ENCODE results near the gene AIG1.
"Not testable (repeated sequence)": the region's sequence is repeated elsewhere in the genome, so short reads cannot be mapped to it uniquely, and the experiment has no call there.

Gene AIG1

GRCh38 chr6:143328876-143329275 is 268.2 kb downstream of the AIG1 start:
- no peak for DNase-seq (ENCODE audit: low read depth in 2 of 2)

- no peak for DNase-seq (ENCODE audit: low read depth in 2 of 2)
Measured at GRCh38 chr6:143329323-143329722, 268.6 kb downstream of the AIG1 start.

DNA sequence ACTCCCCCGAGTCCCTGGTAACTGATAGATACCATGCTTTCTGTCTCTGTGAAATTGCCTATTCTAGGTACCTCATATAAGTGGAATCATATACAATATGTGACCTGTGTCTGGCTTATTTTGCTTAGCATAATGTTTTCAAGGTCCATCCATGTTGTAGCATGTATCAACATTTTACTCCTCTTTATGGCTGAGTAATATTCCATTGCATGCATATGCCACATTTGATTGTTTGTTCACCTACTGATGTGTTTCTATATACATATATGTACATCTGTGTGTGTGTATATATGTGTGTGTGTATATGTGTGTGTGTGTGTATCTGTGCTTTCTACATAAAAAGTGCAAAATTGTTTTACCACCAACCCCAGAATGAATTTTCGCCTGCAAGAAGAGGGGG is 270.7 kb downstream of the AIG1 start:
- no peak for DNase-seq (ENCODE audit: low read depth in 2 of 2)

DNA sequence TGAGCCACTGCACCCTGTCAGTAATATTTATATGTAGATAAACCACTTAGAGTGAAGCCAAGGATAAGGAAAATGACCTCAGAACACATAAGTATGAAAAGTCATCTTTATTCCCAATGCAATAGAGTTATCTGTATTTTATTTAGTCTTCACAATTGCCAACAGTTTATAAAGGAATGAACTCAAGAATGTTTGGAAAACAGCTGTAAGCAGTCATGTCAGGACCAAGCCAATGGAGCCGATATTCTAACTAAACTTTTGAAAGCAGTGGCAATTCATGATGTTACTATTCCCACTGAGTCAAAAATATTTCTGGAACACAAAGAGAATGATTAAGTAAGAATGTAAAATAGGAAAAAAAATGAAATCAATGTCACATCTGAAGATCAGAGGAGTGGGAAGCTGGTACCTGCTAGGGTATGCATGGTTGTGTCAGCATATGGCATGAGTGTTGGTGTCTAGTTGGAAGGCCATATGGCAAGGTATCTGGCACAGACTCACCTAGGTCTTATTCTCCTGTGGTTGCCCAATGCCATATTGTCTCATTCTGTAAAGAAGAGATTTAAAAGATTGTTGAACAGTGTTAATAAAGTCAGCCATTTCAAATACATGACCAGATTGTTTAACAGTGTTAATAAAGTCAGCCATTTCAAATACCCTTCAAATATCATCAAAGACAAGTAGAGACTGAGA is 271.6 kb downstream of the AIG1 start:
- DNase-seq (ENCODE audit: low read depth in 2 of 2) = no peak

- no peak for DNase-seq (ENCODE audit: low read depth in 2 of 2)
Measured at GRCh38 chr6:143333081-143333480, 272.4 kb downstream of the AIG1 start.

DNA sequence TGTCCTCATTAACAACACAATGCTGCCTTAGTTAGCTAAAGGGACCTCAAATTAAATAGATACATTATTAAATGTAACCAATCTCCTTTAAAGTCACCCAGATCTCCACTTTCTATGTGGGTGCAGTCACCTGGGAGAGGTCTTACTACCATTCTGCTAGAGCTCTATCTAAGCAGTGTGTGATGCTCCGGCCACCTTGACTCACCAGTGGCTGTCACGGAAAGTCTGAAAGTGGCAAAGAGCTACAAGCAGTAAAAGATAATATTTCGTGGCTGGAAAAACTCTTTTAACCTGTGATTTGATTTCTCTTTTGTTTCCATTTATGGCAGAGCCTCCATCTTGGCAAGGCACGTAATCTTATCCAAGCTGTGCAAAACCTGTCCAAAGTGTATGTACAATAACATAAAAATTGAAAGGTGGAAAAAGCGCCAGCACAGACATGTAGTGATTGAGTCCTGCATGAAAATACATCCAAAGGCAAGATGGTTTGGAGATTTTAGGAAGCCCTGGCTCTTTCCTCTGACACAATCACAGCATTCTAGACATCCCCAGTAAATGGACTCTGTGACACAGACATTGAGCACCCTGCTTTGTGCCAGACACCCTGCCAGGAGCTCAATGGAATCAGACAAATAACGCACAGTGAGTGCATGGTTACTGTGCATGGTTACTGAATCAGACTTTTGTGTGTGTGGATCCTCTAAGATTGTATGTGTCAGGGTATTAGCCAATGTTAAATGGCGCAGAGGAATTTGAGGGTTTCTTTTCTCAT is 273.2 kb downstream of the AIG1 start:
- no peak for DNase-seq (ENCODE audit: low read depth in 2 of 2)

- DNase-seq (ENCODE audit: low read depth in 2 of 2) = no peak
Measured at GRCh38 chr6:143335865-143336264, 275.2 kb downstream of the AIG1 start.

DNA sequence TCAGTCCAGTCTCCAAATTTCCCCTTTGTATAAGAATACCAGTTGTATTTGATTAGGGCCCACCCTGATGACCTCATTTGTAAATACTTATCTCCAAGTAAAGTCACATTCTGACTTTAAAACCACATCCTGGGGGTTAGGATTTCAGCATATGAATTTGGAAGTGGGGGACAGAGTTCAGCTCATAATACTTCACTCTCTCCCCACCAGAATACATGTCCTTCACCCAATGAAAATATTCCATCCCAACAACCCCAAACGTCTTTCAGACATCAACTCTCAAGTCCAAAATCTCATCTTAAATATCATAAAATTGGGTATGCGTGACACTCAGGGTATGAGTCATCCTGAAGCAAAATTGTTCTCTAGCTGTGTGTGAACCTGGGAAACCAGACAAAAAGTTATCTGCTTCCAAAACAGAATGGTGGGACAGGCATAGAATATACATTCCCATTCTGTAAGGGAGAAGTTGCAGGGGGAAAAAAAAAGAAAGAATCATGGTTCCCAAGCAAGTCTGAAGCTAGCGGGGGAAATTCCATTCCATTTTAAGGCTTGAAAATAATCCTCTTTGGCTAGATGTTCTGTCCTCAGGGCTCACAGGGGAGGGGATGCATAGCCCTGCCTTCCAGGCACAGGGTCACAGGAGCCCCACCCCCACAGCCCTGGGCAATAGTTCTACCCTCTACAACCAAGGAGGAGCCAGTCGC is 275.9 kb downstream of the AIG1 start:
- no peak for DNase-seq (ENCODE audit: low read depth in 2 of 2)

DNA sequence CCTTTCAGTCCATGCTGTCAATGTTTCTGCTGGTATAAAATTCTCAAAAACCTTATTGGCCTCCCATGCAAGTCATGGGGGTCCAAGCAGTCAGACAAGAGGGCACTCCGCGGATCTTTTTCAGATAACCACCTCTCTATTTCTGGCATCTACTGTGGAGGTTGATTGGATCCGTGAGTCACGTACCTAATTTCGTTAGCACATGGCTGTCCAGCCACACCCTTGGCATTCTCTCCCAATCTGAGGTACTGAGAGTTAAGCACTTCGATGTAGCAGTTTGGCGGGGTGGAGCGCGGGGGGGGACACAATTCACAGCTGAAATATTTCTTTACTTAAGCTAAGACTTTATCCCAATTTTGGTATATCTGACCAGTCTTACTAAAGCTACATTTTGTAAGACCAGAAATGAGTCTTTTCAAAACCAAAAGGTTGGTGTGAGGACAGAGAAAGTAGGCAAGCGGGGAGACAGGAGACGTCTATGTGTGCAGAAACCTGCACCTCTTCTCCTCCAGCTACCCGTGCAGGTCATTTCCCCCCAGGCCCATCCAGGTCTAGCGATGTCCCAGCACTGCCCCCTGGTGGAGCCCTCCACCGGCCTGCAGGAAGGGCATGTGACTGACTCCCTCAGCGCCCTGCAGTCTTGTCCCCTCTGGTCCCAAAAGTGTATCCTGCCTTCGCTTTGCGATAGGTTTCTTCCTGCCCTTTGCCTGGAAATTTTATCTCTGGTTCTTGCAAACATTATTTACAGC is 276.7 kb downstream of the AIG1 start:
- peak; percentile 45 to 63 for DNase-seq (ENCODE audit: low read depth in 2 of 2)

DNA sequence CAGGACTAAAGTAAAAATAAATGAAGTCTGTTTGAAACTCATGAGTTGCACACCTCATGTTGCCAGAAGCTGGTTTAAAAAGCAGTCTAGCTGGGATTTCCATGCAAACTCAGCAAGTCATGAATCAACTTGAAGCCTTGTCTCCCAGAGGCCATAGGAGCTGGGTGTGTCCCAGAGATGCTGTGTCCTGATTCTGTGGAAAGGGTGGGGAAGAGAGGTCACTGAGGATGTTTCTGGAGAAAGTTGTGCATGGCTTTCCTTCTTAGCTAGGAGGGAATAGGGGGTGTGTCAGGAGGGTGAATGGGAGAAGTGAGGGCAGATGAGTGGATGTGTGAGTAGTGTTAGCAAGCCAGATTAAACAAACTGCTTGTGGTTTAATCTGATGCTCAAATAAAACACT is 278.5 kb downstream of the AIG1 start:
- no peak for DNase-seq (ENCODE audit: low read depth in 2 of 2)

GRCh38 chr6:143345477-143345876 is 284.8 kb downstream of the AIG1 start:
- not testable (repeated sequence) for DNase-seq (ENCODE audit: low read depth in 2 of 2)

GRCh38 chr6:143346004-143346403 is 285.3 kb downstream of the AIG1 start:
- no peak for DNase-seq (ENCODE audit: low read depth in 2 of 2)

- DNase-seq (ENCODE audit: low read depth in 2 of 2) = no peak
Measured at GRCh38 chr6:143348531-143348930, 287.8 kb downstream of the AIG1 start.

DNA sequence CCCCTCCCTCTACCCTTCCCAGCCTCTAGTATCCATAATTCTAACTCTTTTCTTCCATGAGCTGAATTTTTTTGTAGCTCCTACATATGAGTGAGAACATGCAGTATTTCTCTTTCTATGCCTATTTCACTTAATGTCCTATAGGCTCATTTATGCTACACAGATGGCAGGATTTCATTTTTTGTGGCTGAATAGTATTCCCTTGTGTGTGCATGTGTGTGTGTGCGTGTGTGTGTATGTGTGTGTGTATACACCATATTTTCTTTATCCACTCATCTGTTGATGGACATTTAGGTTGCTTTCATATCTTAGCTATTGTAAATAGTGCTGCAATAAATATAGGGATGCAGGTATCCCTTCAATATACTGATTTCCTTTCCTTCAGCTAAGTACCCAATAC is 288.8 kb downstream of the AIG1 start:
- DNase-seq (ENCODE audit: low read depth in 2 of 2) = no peak

GRCh38 chr6:143356101-143356880 is 295.6 kb downstream of the AIG1 start:
- DNase-seq (ENCODE audit: low read depth in 2 of 2) = no peak

- no peak for DNase-seq (ENCODE audit: low read depth in 2 of 2)
Measured at GRCh38 chr6:143357152-143357551, 296.5 kb downstream of the AIG1 start.

GRCh38 chr6:143357561-143358255 is 297.0 kb downstream of the AIG1 start:
- no peak for DNase-seq (ENCODE audit: low read depth in 2 of 2)

- DNase-seq (ENCODE audit: low read depth in 2 of 2) = no peak
Measured at GRCh38 chr6:143361536-143362191, 301.0 kb downstream of the AIG1 start.

- no peak for DNase-seq (ENCODE audit: low read depth in 2 of 2)
Measured at GRCh38 chr6:143362192-143362558, 301.5 kb downstream of the AIG1 start.

DNA sequence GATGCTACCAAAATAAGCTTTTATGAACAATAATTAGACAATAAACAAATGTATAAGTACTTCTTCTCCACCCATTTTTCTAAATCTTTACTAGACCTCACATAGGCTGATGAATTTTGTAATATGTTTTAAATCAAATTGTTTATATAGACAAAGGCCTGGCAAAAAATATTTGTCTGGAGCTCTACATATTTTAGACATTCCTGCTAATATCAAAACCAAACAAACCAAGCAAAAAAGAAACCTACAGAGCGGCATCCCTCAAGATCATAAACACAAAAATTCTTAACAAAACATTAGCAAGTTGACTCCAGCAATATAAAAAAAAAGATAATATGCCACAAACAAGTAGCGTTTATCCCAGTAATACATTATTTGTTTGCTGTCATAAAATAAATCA is 302.6 kb downstream of the AIG1 start:
- no peak for DNase-seq (ENCODE audit: low read depth in 2 of 2)
